ENCODE measurements around the gene CHN1.

CHN1 gene

GRCh38 chr2:174787487-174788205, 217.5 kb downstream of the CHN1 start:
- Histone ChIP-seq H3K9ac (ENCODE audit: low read length) (peak overlapping the region; percentile 83), H2BK120ac (ENCODE audit: low read depth, low read length) (peak overlapping the region; percentile 93), H3K27ac (ENCODE audit: low read length, poor library complexity, severe bottlenecking) (peak overlapping the region; percentile 97), H3K4me3 (ENCODE audit: insufficient read depth in 1 of 2, low read depth in 1 of 2, low read length in 2 of 2) (no peak overlapping the region), H4K8ac (ENCODE audit: low read length) (peak overlapping the region; percentile 10), H3K27me3 (ENCODE audit: control insufficient read depth in 1 of 2, insufficient read depth in 1 of 2, low read length in 2 of 2) (no peaks in the 10 kb centered on the region), H2BK12ac (ENCODE audit: low read length in 2 of 2) (peak overlapping the region in 1 of 2 experiments; percentile 87), H2BK5ac (ENCODE audit: low read depth, low read length, poor library complexity, severe bottlenecking) (peak overlapping the region; percentile 84), H3K4me1 (ENCODE audit: control insufficient read depth, insufficient read depth, low read depth, low read length) (peaks cover 13% of the 10 kb centered on the region), H3K9me3 (ENCODE audit: control insufficient read depth, low read length) (no peaks in the 10 kb centered on the region), H3K14ac (ENCODE audit: low read length in 2 of 2) (no peak overlapping the region), H2AK5ac (ENCODE audit: low read length, severe bottlenecking) (peak overlapping the region; percentile 49), H3K4me2 (ENCODE audit: low read length, poor library complexity, severe bottlenecking) (peak overlapping the region; percentile 42), H3K79me1 (replicated peaks; ENCODE audit: low read length, poor library complexity, severe bottlenecking) (no peaks in the 10 kb centered on the region), H4K91ac (ENCODE audit: low read length) (peak overlapping the region; percentile 41), H2AFZ (ENCODE audit: low read depth, low read length) (no peak overlapping the region), H3K23ac (ENCODE audit: low read length in 2 of 2) (no peak overlapping the region), H2BK15ac (ENCODE audit: low read depth, poor library complexity, severe bottlenecking) (peak overlapping the region; percentile 6), H3K4ac (ENCODE audit: low read depth in 1 of 2, low read length in 2 of 2) (peak overlapping the region in 1 of 2 experiments; percentile 83), H3K36me3 (ENCODE audit: control insufficient read depth in 1 of 2, insufficient read depth in 2 of 2, low read depth in 1 of 2, low read length in 2 of 2) (no peaks in the 10 kb centered on the region), H3K18ac (ENCODE audit: low read depth in 1 of 2, low read length in 2 of 2) (peak overlapping the region; percentile 80 to 82)
- DNase-seq, result peak; percentile 97
- 40% methylated on average over 5 of the region's 5 CpGs for WGBS

- Histone ChIP-seq H2AK5ac (ENCODE audit: low read length, severe bottlenecking) (peak overlapping the region; percentile 31), H3K36me3 (ENCODE audit: control insufficient read depth in 1 of 2, insufficient read depth in 2 of 2, low read depth in 1 of 2, low read length in 2 of 2) (no peaks in the 10 kb centered on the region), H2BK12ac (ENCODE audit: low read length in 2 of 2) (peak overlapping the region; percentile 41 to 97), H3K4me2 (ENCODE audit: low read length, poor library complexity, severe bottlenecking) (no peak overlapping the region), H3K14ac (ENCODE audit: low read length in 2 of 2) (no peak overlapping the region), H2BK120ac (ENCODE audit: low read depth, low read length) (peak overlapping the region; percentile 84), H3K18ac (ENCODE audit: low read depth in 1 of 2, low read length in 2 of 2) (peak overlapping the region in 1 of 2 experiments; percentile 60), H3K4me1 (ENCODE audit: control insufficient read depth, insufficient read depth, low read depth, low read length) (peaks cover 13% of the 10 kb centered on the region), H2AFZ (ENCODE audit: low read depth, low read length) (no peak overlapping the region), H3K27ac (ENCODE audit: low read length, poor library complexity, severe bottlenecking) (no peak overlapping the region), H3K4me3 (ENCODE audit: insufficient read depth in 1 of 2, low read depth in 1 of 2, low read length in 2 of 2) (peak overlapping the region in 1 of 2 experiments; percentile 34), H3K23ac (ENCODE audit: low read length in 2 of 2) (no peak overlapping the region), H3K4ac (ENCODE audit: low read depth in 1 of 2, low read length in 2 of 2) (peak overlapping the region in 1 of 2 experiments; percentile 68), H3K9me3 (ENCODE audit: control insufficient read depth, low read length) (no peaks in the 10 kb centered on the region), H3K79me1 (replicated peaks; ENCODE audit: low read length, poor library complexity, severe bottlenecking) (no peaks in the 10 kb centered on the region), H2BK5ac (ENCODE audit: low read depth, low read length, poor library complexity, severe bottlenecking) (no peak overlapping the region), H4K91ac (ENCODE audit: low read length) (peak overlapping the region; percentile 9), H3K27me3 (ENCODE audit: control insufficient read depth in 1 of 2, insufficient read depth in 1 of 2, low read length in 2 of 2) (no peaks in the 10 kb centered on the region), H4K8ac (ENCODE audit: low read length) (peak overlapping the region; percentile 19), H3K9ac (ENCODE audit: low read length) (peak overlapping the region; percentile 72), H2BK15ac (ENCODE audit: low read depth, poor library complexity, severe bottlenecking) (no peak overlapping the region)
- WGBS, result 93% methylated on average over 8 of the region's 8 CpGs
- no peak for DNase-seq
These were observed 219.0 kb downstream of the CHN1 start for GRCh38 chr2:174786066-174786725.

DNA sequence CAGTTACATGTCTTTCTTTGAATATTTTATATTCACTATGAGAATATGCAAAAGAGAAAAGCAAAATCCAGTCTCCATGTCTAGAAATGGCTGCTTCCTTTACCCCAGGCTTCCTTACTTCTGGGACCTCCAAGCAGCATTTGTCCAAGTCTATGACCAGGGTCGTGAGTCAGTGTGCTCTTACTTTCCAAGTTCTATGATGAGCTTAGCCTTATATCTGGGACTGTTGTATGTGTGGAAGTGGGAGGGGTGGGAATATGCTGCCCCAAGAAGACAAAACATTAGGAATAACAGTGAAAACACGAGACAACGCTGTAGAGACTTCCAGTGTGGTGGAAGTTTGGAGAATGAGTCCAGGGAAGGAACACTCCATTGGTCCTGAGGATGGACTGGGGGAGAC, 219.7 kb downstream of the CHN1 start:
- H2BK15ac ChIP-seq (ENCODE audit: low read depth, poor library complexity, severe bottlenecking), result no peak overlapping the region
- no peak overlapping the region for H3K27ac ChIP-seq (ENCODE audit: low read length, poor library complexity, severe bottlenecking)
- no peaks in the 10 kb centered on the region for H3K79me1 ChIP-seq (replicated peaks; ENCODE audit: low read length, poor library complexity, severe bottlenecking)
- peak overlapping the region; percentile 82 for H4K91ac ChIP-seq (ENCODE audit: low read length)
- H3K4ac ChIP-seq (ENCODE audit: low read depth in 1 of 2, low read length in 2 of 2), result peak overlapping the region in 1 of 2 experiments; percentile 32
- no peak overlapping the region for H3K23ac ChIP-seq (ENCODE audit: low read length in 2 of 2)
- DNase-seq, result no peak
- no peak overlapping the region for H2BK120ac ChIP-seq (ENCODE audit: low read depth, low read length)
- no peak overlapping the region for H2AFZ ChIP-seq (ENCODE audit: low read depth, low read length)
- 91% methylated on average over 3 of the region's 3 CpGs for WGBS
- H3K9me3 ChIP-seq (ENCODE audit: control insufficient read depth, low read length), result no peaks in the 10 kb centered on the region
- peak overlapping the region; percentile 51 to 69 for H2BK12ac ChIP-seq (ENCODE audit: low read length in 2 of 2)
- no peaks in the 10 kb centered on the region for H3K36me3 ChIP-seq (ENCODE audit: control insufficient read depth in 1 of 2, insufficient read depth in 2 of 2, low read depth in 1 of 2, low read length in 2 of 2)
- no peak overlapping the region for H3K4me2 ChIP-seq (ENCODE audit: low read length, poor library complexity, severe bottlenecking)
- H4K8ac ChIP-seq (ENCODE audit: low read length), result peak overlapping the region; percentile 19
- no peak overlapping the region for H3K14ac ChIP-seq (ENCODE audit: low read length in 2 of 2)
- peak overlapping the region; percentile 49 for H2AK5ac ChIP-seq (ENCODE audit: low read length, severe bottlenecking)
- no peak overlapping the region for H2BK5ac ChIP-seq (ENCODE audit: low read depth, low read length, poor library complexity, severe bottlenecking)
- peak overlapping the region in 1 of 2 experiments; percentile 34 for H3K4me3 ChIP-seq (ENCODE audit: insufficient read depth in 1 of 2, low read depth in 1 of 2, low read length in 2 of 2)
- H3K4me1 ChIP-seq (ENCODE audit: control insufficient read depth, insufficient read depth, low read depth, low read length), result peaks cover 13% of the 10 kb centered on the region
- H3K9ac ChIP-seq (ENCODE audit: low read length), result peak overlapping the region; percentile 72
- H3K27me3 ChIP-seq (ENCODE audit: control insufficient read depth in 1 of 2, insufficient read depth in 1 of 2, low read length in 2 of 2), result no peaks in the 10 kb centered on the region
- H3K18ac ChIP-seq (ENCODE audit: low read depth in 1 of 2, low read length in 2 of 2), result peak overlapping the region in 1 of 2 experiments; percentile 28

GRCh38 chr2:174784909-174785308, 220.3 kb downstream of the CHN1 start:
- no peak overlapping the region for H3K23ac ChIP-seq (ENCODE audit: low read length in 2 of 2)
- 96% methylated on average over 3 of the region's 5 CpGs for whole genome bisulfite sequencing

More at GRCh38 chr2:174784909-174785308, 220.3 kb downstream of the CHN1 start:
- Histone ChIP-seq H3K36me3 (ENCODE audit: control insufficient read depth in 1 of 2, insufficient read depth in 2 of 2, low read depth in 1 of 2, low read length in 2 of 2) (no peaks in the 10 kb centered on the region), H2BK12ac (ENCODE audit: low read length in 2 of 2) (peak overlapping the region in 1 of 2 experiments; percentile 2), H2BK5ac (ENCODE audit: low read depth, low read length, poor library complexity, severe bottlenecking) (no peak overlapping the region), H3K14ac (ENCODE audit: low read length in 2 of 2) (no peak overlapping the region), H4K91ac (ENCODE audit: low read length) (no peak overlapping the region), H2BK120ac (ENCODE audit: low read depth, low read length) (no peak overlapping the region), H2AK5ac (ENCODE audit: low read length, severe bottlenecking) (no peak overlapping the region), H3K4ac (ENCODE audit: low read depth in 1 of 2, low read length in 2 of 2) (no peak overlapping the region), H4K8ac (ENCODE audit: low read length) (no peak overlapping the region), H3K27ac (ENCODE audit: low read length, poor library complexity, severe bottlenecking) (no peak overlapping the region), H2BK15ac (ENCODE audit: low read depth, poor library complexity, severe bottlenecking) (no peak overlapping the region), H3K18ac (ENCODE audit: low read depth in 1 of 2, low read length in 2 of 2) (no peak overlapping the region), H3K27me3 (ENCODE audit: control insufficient read depth in 1 of 2, insufficient read depth in 1 of 2, low read length in 2 of 2) (no peaks in the 10 kb centered on the region), H3K79me1 (replicated peaks; ENCODE audit: low read length, poor library complexity, severe bottlenecking) (no peaks in the 10 kb centered on the region), H3K4me1 (ENCODE audit: control insufficient read depth, insufficient read depth, low read depth, low read length) (peaks cover 13% of the 10 kb centered on the region), H3K9ac (ENCODE audit: low read length) (no peak overlapping the region), H2AFZ (ENCODE audit: low read depth, low read length) (no peak overlapping the region), H3K4me2 (ENCODE audit: low read length, poor library complexity, severe bottlenecking) (no peak overlapping the region), H3K4me3 (ENCODE audit: insufficient read depth in 1 of 2, low read depth in 1 of 2, low read length in 2 of 2) (no peak overlapping the region), H3K9me3 (ENCODE audit: control insufficient read depth, low read length) (no peaks in the 10 kb centered on the region)
- no peak for DNase-seq
